ENCODE measurements around the gene OCSTAMP.

OCSTAMP gene

GRCh38 chr20:46580613-46581205, 30.3 kb upstream of the OCSTAMP start:
- DNase-seq (ENCODE audit: extremely low read depth, low read depth): no peak
- no peak for TF ChIP-seq CTCF (IDR thresholded peaks at IDR 0.05; ENCODE audit: low read depth, low read length)

- TF ChIP-seq CTCF (IDR thresholded peaks at IDR 0.05; ENCODE audit: low read depth, low read length): no peak
- DNase-seq (ENCODE audit: extremely low read depth, low read depth): no peak
Observed at GRCh38 chr20:46578745-46579144, 28.3 kb upstream of the OCSTAMP start.

- no peak for TF ChIP-seq CTCF (IDR thresholded peaks at IDR 0.05; ENCODE audit: low read depth, low read length)
- DNase-seq (ENCODE audit: extremely low read depth, low read depth): no peak
Observed at GRCh38 chr20:46576774-46577395, 26.4 kb upstream of the OCSTAMP start.

- no peak for TF ChIP-seq CTCF (IDR thresholded peaks at IDR 0.05; ENCODE audit: low read depth, low read length)
Observed at GRCh38 chr20:46575937-46576461, 25.5 kb upstream of the OCSTAMP start.

GRCh38 chr20:46575394-46575793, 24.9 kb upstream of the OCSTAMP start:
- TF ChIP-seq CTCF (IDR thresholded peaks at IDR 0.05; ENCODE audit: low read depth, low read length): no peak
- DNase-seq (ENCODE audit: extremely low read depth, low read depth): no peak

More at GRCh38 chr20:46575937-46576461, 25.5 kb upstream of the OCSTAMP start:
- no peak for DNase-seq (ENCODE audit: extremely low read depth, low read depth)

- no peak for DNase-seq (ENCODE audit: extremely low read depth, low read depth)
- TF ChIP-seq CTCF (IDR thresholded peaks at IDR 0.05; ENCODE audit: low read depth, low read length): no peak
Observed at GRCh38 chr20:46573788-46574584, 23.5 kb upstream of the OCSTAMP start.

- DNase-seq (ENCODE audit: extremely low read depth, low read depth): no peak
- TF ChIP-seq CTCF (IDR thresholded peaks at IDR 0.05; ENCODE audit: low read depth, low read length): no peak
Observed at GRCh38 chr20:46573234-46573633, 22.8 kb upstream of the OCSTAMP start.

Data from AG09319 (cell line).